Measurements from ENCODE around the gene ACSS1.

The ACSS1 gene

DNA sequence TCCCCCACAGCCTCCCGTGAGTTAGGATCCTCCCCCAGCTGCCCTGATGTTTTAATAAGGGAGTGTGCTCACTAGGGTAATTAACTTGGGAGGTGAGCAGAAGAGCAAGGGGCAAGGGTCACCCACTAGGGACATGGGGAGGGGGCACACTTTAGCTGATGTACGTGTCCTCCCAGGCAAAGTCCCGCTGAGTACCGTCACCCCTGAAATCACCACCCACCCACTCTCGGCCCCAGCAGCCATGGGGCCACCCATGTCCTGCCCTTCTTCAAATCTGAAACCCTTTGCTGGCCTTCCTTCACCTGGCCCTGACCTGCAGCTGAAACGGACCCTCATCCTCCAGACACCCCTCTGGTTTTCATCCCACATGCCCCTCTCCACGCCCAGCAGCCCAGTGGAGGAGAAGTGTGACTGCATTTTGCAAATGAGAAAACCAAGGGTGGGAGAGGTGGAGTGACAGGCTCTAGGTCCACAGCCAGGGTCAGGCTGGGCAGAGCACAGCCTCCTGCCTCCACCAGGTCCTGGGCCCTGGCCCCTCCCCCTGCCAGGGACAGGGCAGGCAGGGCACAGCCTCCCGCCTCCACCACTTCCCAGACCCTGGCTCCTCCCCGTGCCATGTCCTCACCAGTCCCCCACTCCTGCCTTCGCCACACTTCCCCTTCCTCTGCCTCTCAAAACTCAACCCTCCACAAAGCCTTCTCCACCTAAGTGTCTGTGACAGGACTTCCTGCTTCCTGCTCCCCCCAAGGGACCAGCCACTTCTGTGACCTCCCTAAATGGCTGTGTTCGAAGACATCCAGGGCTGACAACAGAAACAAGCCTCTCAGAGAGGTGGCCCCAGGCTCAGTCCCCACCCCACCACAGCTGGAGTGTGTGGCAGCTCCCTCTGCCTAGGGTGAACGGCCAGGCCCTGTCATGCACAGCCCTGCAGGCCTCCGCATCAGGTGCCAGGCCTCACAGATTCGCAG, 15.1 kb downstream of the ACSS1 start:
- Histone ChIP-seq H3K36me3 (ENCODE audit: control insufficient read depth, insufficient read depth, low read length) (no peaks in the 10 kb centered on the region), H3K9me3 (ENCODE audit: control insufficient read depth, insufficient read depth, low read depth, low read length) (no peaks in the 10 kb centered on the region), H3K4me3 (ENCODE audit: low read depth, low read length) (no peak overlapping the region), H3K4me1 (ENCODE audit: control insufficient read depth, insufficient read depth, low read length) (no peaks in the 10 kb centered on the region), H3K27me3 (ENCODE audit: control insufficient read depth, insufficient read depth, low read length) (peaks cover 3% of the 10 kb centered on the region; the same call in 1 of the 2 replicates), H3K9ac (ENCODE audit: low read length) (no peak overlapping the region), H3K27ac (ENCODE audit: low read depth, low read length) (no peak overlapping the region)

DNA sequence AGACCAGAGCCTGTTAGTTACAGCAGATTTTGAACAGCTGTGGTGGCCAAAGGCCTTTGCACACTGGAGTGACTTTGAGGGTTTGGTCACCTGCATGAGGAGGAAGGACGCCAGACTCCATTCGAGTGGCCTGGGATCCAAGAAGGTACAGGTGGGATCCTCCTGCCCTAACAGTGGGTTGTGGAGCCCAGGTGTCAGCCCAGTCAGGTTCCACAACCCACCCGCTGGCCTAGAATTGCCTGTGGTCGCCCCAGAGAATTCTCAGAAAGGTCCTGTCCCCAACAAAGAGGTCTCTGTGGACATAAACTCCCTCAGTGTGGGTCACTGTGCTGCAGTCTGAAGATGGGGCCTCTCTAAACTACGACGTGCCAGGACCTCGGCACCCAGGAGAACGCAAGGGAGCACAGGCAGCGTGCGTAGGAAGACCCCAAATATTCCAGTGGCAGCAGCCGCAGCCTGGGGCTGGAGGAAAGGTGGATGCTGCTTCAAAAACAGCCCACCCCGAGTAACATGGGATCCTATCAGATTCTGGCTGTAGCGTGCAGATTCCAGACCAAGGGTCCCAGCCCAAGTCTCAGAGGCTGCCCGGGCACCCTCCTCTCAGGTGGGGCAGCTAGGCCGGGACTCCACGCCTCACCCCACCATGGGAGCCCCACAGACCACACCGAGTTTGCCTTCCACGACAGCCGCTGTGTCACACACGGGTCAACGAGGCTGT, 16.0 kb downstream of the ACSS1 start:
- H3K4me1 ChIP-seq (ENCODE audit: control insufficient read depth, insufficient read depth, low read length), result no peaks in the 10 kb centered on the region
- no peak overlapping the region for H3K27ac ChIP-seq (ENCODE audit: low read depth, low read length)
- no peaks in the 10 kb centered on the region for H3K27me3 ChIP-seq (ENCODE audit: control insufficient read depth, insufficient read depth, low read length)
- H3K4me3 ChIP-seq (ENCODE audit: low read depth, low read length), result no peak overlapping the region
- H3K36me3 ChIP-seq (ENCODE audit: control insufficient read depth, insufficient read depth, low read length), result no peaks in the 10 kb centered on the region
- H3K9me3 ChIP-seq (ENCODE audit: control insufficient read depth, insufficient read depth, low read depth, low read length), result no peaks in the 10 kb centered on the region
- no peak overlapping the region for H3K9ac ChIP-seq (ENCODE audit: low read length)

GRCh38 chr20:25040438-25040831, 17.5 kb downstream of the ACSS1 start:
- Histone ChIP-seq H3K9ac (ENCODE audit: low read length) (no peak overlapping the region), H3K27me3 (ENCODE audit: control insufficient read depth, insufficient read depth, low read length) (no peaks in the 10 kb centered on the region), H3K9me3 (ENCODE audit: control insufficient read depth, insufficient read depth, low read depth, low read length) (no peaks in the 10 kb centered on the region), H3K4me1 (ENCODE audit: control insufficient read depth, insufficient read depth, low read length) (no peaks in the 10 kb centered on the region), H3K4me3 (ENCODE audit: low read depth, low read length) (no peak overlapping the region), H3K36me3 (ENCODE audit: control insufficient read depth, insufficient read depth, low read length) (no peaks in the 10 kb centered on the region), H3K27ac (ENCODE audit: low read depth, low read length) (no peak overlapping the region)

DNA sequence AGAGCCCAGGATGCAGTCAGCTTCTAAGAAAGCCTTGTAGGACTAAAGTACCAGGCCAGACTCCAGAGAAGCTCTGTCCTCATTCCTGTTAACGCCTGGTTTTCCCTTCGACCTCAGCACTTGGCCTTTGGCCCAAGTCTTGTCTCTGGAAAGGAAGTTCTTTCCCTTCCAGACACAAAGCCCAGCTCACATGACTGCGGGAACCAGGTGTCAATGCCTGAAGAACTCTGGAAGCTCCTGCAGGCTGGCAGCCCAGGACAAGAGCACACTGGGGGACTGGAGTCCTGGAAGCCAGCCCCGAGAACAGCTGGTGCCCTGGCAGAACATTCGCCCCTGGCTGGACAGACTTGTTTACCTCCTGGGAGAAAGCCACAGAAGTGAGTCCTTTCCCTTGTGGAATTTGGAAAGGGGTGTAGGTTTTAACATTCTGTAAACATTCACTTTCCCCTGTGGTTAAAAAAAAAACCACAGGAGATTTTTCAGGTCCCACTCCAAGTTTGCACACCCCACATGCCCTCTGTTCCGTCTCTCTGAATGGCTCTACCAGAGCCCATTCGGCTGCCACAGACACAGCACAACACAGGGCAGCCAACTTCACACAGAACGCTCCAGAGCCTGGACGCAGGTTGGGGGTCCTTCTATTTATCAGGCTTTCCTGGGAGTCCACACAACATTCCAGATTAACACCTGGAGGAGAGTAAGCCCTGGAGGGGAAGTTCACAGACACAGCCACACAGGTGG, 18.1 kb downstream of the ACSS1 start:
- H3K27ac ChIP-seq (ENCODE audit: low read depth, low read length), result no peak overlapping the region

GRCh38 chr20:25038591-25039015, 19.3 kb downstream of the ACSS1 start:
- Histone ChIP-seq H3K9me3 (ENCODE audit: control insufficient read depth, insufficient read depth, low read depth, low read length) (no peaks in the 10 kb centered on the region), H3K4me1 (ENCODE audit: control insufficient read depth, insufficient read depth, low read length) (no peaks in the 10 kb centered on the region), H3K27ac (ENCODE audit: low read depth, low read length) (no peak overlapping the region), H3K27me3 (ENCODE audit: control insufficient read depth, insufficient read depth, low read length) (no peaks in the 10 kb centered on the region), H3K4me3 (ENCODE audit: low read depth, low read length) (no peak overlapping the region), H3K9ac (ENCODE audit: low read length) (no peak overlapping the region), H3K36me3 (ENCODE audit: control insufficient read depth, insufficient read depth, low read length) (no peaks in the 10 kb centered on the region)

More for the DNA sequence above, 18.1 kb downstream of the ACSS1 start:
- H3K4me1 ChIP-seq (ENCODE audit: control insufficient read depth, insufficient read depth, low read length), result no peaks in the 10 kb centered on the region
- H3K4me3 ChIP-seq (ENCODE audit: low read depth, low read length), result no peak overlapping the region
- no peak overlapping the region for H3K9ac ChIP-seq (ENCODE audit: low read length)
- H3K36me3 ChIP-seq (ENCODE audit: control insufficient read depth, insufficient read depth, low read length), result no peaks in the 10 kb centered on the region
- H3K9me3 ChIP-seq (ENCODE audit: control insufficient read depth, insufficient read depth, low read depth, low read length), result no peaks in the 10 kb centered on the region
- no peaks in the 10 kb centered on the region for H3K27me3 ChIP-seq (ENCODE audit: control insufficient read depth, insufficient read depth, low read length)

DNA sequence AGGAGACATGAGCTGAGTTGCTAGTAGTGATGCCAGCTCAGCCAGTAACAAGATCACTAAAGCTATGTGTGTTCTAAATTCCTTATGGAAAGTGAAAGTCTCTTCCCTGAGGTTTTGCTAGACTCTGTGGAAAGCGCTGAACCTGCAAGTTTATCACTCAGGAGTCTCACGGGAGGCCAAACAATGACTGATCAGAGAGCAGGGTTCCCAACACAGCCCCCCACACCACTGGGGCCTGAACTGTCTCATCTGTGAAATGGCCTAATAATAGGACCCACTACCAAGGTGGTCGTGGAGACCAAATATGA, 19.9 kb downstream of the ACSS1 start:
- H3K4me3 ChIP-seq (ENCODE audit: low read depth, low read length), result no peak overlapping the region
- H3K36me3 ChIP-seq (ENCODE audit: control insufficient read depth, insufficient read depth, low read length), result no peaks in the 10 kb centered on the region
- no peaks in the 10 kb centered on the region for H3K9me3 ChIP-seq (ENCODE audit: control insufficient read depth, insufficient read depth, low read depth, low read length)
- no peak overlapping the region for H3K9ac ChIP-seq (ENCODE audit: low read length)
- H3K27ac ChIP-seq (ENCODE audit: low read depth, low read length), result no peak overlapping the region
- 0 out of 2 replicates have a peak, but pooled peaks cover 3% of the 10 kb centered on the region for H3K27me3 ChIP-seq (ENCODE audit: control insufficient read depth, insufficient read depth, low read length)
- no peaks in the 10 kb centered on the region for H3K4me1 ChIP-seq (ENCODE audit: control insufficient read depth, insufficient read depth, low read length)

GRCh38 chr20:25037288-25038102, 20.4 kb downstream of the ACSS1 start:
- no peak overlapping the region for H3K27ac ChIP-seq (ENCODE audit: low read depth, low read length)
- H3K36me3 ChIP-seq (ENCODE audit: control insufficient read depth, insufficient read depth, low read length), result no peaks in the 10 kb centered on the region
- H3K27me3 ChIP-seq (ENCODE audit: control insufficient read depth, insufficient read depth, low read length), result 0 out of 2 replicates have a peak, but pooled peaks cover 5% of the 10 kb centered on the region
- no peak overlapping the region for H3K4me3 ChIP-seq (ENCODE audit: low read depth, low read length)
- H3K9ac ChIP-seq (ENCODE audit: low read length), result no peak overlapping the region
- H3K4me1 ChIP-seq (ENCODE audit: control insufficient read depth, insufficient read depth, low read length), result peaks cover 3% of the 10 kb centered on the region; the same call in 1 of the 2 replicates
- no peaks in the 10 kb centered on the region for H3K9me3 ChIP-seq (ENCODE audit: control insufficient read depth, insufficient read depth, low read depth, low read length)

- Histone ChIP-seq H3K27ac (ENCODE audit: low read depth, low read length) (no peak overlapping the region), H3K4me3 (ENCODE audit: low read depth, low read length) (no peak overlapping the region), H3K9me3 (ENCODE audit: control insufficient read depth, insufficient read depth, low read depth, low read length) (no peaks in the 10 kb centered on the region), H3K9ac (ENCODE audit: low read length) (no peak overlapping the region), H3K4me1 (ENCODE audit: control insufficient read depth, insufficient read depth, low read length) (peaks cover 5% of the 10 kb centered on the region; the same call in 1 of the 2 replicates), H3K27me3 (ENCODE audit: control insufficient read depth, insufficient read depth, low read length) (0 out of 2 replicates have a peak, but pooled peaks cover 5% of the 10 kb centered on the region), H3K36me3 (ENCODE audit: control insufficient read depth, insufficient read depth, low read length) (no peaks in the 10 kb centered on the region)
These were observed 21.5 kb downstream of the ACSS1 start for GRCh38 chr20:25036331-25036936.

DNA sequence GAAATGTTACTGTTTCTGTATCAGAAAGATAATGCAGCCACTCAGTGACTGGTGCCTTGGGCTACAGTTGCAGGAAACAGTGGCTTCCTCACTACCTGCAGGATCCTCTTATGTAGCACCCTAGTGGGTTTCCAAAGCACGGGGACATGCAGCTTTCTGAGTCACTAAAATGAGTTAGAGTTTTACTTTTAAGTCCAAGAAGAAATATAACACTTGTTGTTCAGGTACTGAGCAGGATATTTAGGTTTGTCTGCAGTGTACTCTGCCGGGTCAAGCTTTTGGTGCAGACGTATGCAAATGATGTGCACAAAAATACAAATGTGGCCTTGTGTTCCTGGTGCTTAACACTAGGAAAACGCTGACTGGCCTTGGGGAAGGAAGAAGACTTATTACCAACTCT, 22.0 kb downstream of the ACSS1 start:
- Histone ChIP-seq H3K4me3 (ENCODE audit: low read depth, low read length) (no peak overlapping the region), H3K27ac (ENCODE audit: low read depth, low read length) (no peak overlapping the region), H3K36me3 (ENCODE audit: control insufficient read depth, insufficient read depth, low read length) (no peaks in the 10 kb centered on the region), H3K9me3 (ENCODE audit: control insufficient read depth, insufficient read depth, low read depth, low read length) (no peaks in the 10 kb centered on the region), H3K27me3 (ENCODE audit: control insufficient read depth, insufficient read depth, low read length) (0 out of 2 replicates have a peak, but pooled peaks cover 6% of the 10 kb centered on the region), H3K9ac (ENCODE audit: low read length) (no peak overlapping the region), H3K4me1 (ENCODE audit: control insufficient read depth, insufficient read depth, low read length) (peaks cover 5% of the 10 kb centered on the region; the same call in 1 of the 2 replicates)

- no peaks in the 10 kb centered on the region for H3K9me3 ChIP-seq (ENCODE audit: control insufficient read depth, insufficient read depth, low read depth, low read length)
- H3K27ac ChIP-seq (ENCODE audit: low read depth, low read length), result no peak overlapping the region
- peaks cover 5% of the 10 kb centered on the region; the same call in 1 of the 2 replicates for H3K4me1 ChIP-seq (ENCODE audit: control insufficient read depth, insufficient read depth, low read length)
- H3K4me3 ChIP-seq (ENCODE audit: low read depth, low read length), result no peak overlapping the region
- no peak overlapping the region for H3K9ac ChIP-seq (ENCODE audit: low read length)
- no peaks in the 10 kb centered on the region for H3K36me3 ChIP-seq (ENCODE audit: control insufficient read depth, insufficient read depth, low read length)
- H3K27me3 ChIP-seq (ENCODE audit: control insufficient read depth, insufficient read depth, low read length), result peaks cover 14% of the 10 kb centered on the region; the same call in 1 of the 2 replicates
These were observed 24.0 kb downstream of the ACSS1 start for GRCh38 chr20:25033924-25034300.
